HL-60/S4 treated with retinoic acid at 250 ng/mL for 4 days and 3 days (cell line): Measurements from ENCODE around the gene MUC5B.
"Not testable (repeated sequence)": the region's sequence is repeated elsewhere in the genome, so short reads cannot be mapped to it uniquely, and the experiment has no call there.

Source experiments
- in situ Hi-C: fragments of 300-500 bp; cut with MboI; formaldehyde crosslinking; loops from 2 replicates; pipeline ENCODE4 v1.7.0; 2022; ENCODE audit warnings: low sequenced_read_pairs

MUC5B gene, protein sequence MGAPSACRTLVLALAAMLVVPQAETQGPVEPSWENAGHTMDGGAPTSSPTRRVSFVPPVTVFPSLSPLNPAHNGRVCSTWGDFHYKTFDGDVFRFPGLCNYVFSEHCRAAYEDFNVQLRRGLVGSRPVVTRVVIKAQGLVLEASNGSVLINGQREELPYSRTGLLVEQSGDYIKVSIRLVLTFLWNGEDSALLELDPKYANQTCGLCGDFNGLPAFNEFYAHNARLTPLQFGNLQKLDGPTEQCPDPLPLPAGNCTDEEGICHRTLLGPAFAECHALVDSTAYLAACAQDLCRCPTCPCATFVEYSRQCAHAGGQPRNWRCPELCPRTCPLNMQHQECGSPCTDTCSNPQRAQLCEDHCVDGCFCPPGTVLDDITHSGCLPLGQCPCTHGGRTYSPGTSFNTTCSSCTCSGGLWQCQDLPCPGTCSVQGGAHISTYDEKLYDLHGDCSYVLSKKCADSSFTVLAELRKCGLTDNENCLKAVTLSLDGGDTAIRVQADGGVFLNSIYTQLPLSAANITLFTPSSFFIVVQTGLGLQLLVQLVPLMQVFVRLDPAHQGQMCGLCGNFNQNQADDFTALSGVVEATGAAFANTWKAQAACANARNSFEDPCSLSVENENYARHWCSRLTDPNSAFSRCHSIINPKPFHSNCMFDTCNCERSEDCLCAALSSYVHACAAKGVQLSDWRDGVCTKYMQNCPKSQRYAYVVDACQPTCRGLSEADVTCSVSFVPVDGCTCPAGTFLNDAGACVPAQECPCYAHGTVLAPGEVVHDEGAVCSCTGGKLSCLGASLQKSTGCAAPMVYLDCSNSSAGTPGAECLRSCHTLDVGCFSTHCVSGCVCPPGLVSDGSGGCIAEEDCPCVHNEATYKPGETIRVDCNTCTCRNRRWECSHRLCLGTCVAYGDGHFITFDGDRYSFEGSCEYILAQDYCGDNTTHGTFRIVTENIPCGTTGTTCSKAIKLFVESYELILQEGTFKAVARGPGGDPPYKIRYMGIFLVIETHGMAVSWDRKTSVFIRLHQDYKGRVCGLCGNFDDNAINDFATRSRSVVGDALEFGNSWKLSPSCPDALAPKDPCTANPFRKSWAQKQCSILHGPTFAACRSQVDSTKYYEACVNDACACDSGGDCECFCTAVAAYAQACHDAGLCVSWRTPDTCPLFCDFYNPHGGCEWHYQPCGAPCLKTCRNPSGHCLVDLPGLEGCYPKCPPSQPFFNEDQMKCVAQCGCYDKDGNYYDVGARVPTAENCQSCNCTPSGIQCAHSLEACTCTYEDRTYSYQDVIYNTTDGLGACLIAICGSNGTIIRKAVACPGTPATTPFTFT (N-terminal part only)

GRCh38 chr11:1222491-1223345, at the start of gene MUC5B:
Gene MUC5B (plus strand): TSS chr11:1223066. CDS start chr11:1223124, 58 bp downstream.
- in situ Hi-C loops: loop anchor here (25.0 kb wide), 1 partner anchor 290 kb away; no protein-coding TSS in a partner anchor

DNA sequence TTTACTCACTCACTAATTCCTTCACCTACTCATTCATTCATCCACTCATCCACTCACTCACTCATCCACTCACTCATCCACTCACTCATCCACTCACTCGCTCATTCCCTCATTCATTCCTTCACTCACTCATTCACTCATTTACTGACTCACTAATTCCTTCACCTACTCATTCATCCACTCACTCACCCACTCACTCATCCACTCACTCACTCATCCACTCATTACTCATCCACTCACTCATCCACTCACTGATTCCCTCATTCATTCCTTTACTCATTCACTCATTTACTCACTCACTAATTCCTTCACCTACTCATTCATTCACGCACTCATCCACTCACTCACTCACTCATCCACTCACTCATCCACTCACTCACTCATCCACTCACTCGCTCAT, 49.5 kb upstream of the MUC5B start:
- in situ Hi-C loops: not testable (repeated sequence)

DNA sequence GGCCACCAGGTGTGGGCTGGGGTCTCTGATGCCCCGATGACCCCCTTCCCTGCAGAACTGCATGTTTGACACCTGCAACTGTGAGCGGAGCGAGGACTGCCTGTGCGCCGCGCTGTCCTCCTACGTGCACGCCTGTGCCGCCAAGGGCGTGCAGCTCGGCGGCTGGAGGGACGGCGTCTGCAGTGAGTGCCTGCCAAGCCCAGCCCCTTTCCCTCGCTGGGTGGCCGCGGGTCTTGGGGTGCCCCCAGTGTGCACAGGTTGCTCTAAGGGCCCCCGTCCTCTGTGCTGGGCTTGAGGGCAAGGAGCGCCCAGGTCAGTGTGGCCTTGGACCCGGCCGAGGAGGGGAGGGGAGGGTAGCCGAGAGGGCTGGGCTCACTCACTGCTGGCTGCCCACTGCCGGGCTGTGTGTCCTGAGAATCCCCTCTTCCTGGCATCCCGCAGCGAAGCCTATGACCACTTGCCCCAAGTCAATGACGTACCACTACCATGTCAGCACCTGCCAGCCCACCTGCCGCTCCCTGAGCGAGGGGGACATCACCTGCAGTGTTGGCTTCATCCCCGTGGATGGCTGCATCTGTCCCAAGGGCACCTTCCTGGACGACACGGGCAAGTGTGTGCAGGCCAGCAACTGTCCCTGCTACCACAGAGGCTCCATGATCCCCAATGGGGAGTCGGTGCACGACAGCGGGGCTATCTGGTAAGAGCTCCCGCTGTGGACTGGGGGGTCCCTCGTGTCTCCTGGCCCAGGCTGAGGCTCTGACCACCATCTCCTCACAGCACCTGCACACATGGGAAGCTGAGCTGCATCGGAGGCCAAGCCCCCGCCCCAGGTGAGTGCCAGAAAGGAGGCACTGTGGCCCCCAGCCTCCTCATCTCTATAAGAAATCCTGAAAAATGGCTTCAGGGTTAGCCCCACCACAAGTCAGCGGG, 48.2 kb upstream of the MUC5B start:
- in situ Hi-C loops: no loop called here

GRCh38 chr11:1175461-1176223, 47.2 kb upstream of the MUC5B start:
- in situ Hi-C loops: no loop called here

- in situ Hi-C loops: no loop called here
These were observed 46.4 kb upstream of the MUC5B start for GRCh38 chr11:1176224-1177019.

DNA sequence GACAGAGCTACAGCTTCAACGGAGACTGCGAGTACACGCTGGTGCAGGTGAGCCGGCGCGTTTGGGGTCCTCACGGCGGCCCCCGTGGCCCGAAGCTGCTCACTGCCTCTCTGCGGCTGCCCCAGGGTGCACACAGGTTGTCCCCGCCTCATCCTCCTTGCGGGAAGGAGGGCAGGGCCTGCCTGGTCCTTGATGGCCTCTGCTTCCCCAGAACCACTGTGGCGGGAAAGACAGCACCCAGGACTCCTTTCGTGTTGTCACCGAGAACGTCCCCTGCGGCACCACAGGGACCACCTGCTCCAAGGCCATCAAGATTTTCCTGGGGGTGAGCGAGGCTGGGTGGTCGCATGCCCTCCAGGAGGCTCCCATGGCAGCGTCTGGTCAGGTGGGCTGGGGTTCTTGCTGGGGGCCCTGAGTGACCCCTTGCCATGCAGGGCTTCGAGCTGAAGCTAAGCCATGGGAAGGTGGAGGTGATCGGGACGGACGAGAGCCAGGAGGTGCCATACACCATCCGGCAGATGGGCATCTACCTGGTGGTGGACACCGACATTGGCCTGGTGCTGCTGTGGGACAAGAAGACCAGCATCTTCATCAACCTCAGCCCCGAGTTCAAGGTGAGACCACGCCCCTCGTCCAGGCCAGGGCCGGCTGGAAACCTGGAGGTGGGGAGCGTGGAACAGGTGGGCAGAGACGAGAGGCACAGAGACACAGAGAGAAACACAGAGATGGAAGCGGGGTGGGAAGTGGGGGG, 45.7 kb upstream of the MUC5B start:
- in situ Hi-C loops: no loop called here

- in situ Hi-C loops: no loop called here
These were observed 45.1 kb upstream of the MUC5B start for GRCh38 chr11:1177771-1178090.

GRCh38 chr11:1178201-1178885, 44.5 kb upstream of the MUC5B start:
- in situ Hi-C loops: no loop called here

GRCh38 chr11:1178906-1179305, 44.0 kb upstream of the MUC5B start:
- in situ Hi-C loops: no loop called here

- in situ Hi-C loops: no loop called here
These were observed 43.2 kb upstream of the MUC5B start for GRCh38 chr11:1179641-1180040.

DNA sequence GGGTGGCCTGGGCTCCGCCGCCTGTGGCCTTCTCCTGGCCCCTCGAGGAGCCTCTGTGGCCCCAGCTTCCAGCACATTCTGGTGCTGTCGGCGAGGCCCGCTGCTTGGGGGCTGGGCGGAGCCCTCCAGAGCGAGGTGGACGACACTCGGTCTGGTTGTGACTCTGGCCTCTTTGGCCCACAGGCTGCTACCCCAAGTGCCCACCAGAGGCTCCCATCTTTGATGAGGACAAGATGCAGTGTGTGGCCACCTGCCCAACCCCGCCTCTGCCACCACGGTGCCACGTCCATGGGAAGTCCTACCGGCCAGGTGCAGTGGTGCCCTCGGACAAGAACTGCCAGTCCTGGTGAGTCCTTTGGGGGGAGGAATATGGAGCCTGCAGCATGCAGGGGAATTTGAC, 42.7 kb upstream of the MUC5B start:
- in situ Hi-C loops: no loop called here

DNA sequence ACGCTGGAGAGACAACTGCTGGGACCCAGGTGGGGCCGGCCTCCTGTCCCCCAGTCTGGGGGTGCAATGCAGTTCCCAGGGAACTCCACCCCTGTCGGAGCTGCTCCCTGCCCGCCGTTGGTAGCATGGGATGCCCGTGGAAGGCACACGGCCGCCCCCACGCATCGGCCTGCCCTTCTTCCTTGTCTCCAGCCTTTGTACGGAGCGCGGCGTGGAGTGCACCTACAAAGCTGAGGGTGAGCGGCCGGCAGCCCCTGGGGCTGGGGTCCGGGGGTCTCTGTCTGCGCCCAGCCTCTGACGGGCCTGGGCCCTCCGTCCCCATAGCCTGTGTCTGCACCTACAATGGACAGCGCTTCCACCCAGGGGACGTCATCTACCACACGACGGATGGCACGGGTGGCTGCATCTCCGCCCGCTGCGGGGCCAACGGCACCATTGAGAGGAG, 41.9 kb upstream of the MUC5B start:
- in situ Hi-C loops: no loop called here

DNA sequence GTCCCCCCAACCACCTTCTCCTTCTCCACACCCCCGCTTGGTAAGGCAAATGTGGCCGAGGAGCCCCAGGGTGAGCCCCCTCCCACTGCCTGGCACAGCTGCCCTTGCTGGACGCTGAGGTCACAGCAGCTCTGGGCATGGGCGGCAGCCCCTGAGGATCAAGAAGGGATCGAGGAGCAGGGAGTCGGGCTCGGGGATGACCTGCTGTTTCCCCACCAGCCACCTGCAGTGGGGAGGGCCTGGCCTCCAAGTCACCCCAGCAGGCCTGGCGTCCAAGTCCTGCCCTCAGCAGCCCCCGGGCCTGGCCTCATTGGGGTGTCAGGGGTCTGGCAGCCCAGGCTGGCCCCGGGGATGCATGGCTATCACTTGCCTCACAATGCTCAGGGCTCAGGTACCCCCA, 41.4 kb upstream of the MUC5B start:
- in situ Hi-C loops: no loop called here

DNA sequence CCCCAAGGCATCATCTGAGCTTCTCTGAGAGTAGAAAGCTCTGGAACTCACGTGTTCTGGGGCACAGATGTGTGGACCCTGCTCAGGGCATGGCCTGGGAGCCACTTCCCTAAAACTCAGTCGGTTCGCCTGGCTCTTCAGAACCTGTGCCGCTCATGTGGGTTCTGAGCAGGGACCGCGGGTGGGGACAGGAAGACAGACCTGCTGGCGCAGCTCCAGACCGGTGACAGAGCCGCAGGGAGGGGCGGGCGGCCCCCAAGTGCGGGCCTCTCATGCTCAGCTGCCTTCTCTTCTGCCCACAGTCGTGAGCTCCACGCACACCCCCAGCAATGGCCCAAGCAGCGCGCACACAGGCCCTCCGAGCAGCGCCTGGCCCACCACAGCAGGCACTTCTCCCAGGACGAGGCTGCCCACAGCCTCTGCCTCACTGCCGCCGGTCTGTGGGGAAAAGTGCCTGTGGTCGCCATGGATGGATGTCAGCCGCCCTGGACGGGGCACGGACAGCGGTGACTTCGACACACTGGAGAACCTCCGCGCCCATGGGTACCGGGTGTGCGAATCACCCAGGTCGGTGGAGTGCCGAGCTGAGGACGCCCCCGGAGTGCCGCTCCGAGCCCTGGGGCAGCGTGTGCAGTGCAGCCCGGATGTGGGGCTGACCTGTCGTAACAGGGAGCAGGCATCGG, 40.9 kb upstream of the MUC5B start:
- in situ Hi-C loops: no loop called here

DNA sequence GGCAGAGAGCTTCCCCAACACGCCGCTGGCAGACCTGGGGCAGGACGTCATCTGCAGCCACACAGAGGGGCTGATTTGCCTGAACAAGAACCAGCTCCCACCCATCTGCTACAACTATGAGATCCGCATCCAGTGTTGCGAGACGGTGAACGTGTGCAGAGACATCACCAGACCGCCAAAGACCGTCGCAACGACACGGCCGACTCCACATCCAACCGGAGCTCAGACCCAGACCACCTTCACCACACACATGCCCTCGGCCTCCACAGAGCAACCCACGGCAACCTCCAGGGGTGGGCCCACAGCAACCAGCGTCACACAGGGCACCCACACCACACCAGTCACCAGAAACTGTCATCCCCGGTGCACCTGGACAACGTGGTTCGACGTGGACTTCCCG, 38.7 kb upstream of the MUC5B start:
- in situ Hi-C loops: not testable (repeated sequence)
